SK-N-MC (cell line): ENCODE data around the gene ICAM2.

Experiments used
- EZH2 ChIP-seq: fragments of 200-600 bp; sonication (generic); IDR thresholded peaks from one replicate; pipeline ENCODE4 v1.6.1; 2017; ENCODE audit warnings: antibody characterized with exemption
- FOXP2 ChIP-seq: optimal IDR thresholded peaks from 2 replicates; pipeline ENCODE3; 2011; ENCODE audit warnings: mild to moderate bottlenecking, moderate library complexity; ENCODE audit not compliant: insufficient read depth; ENCODE audit errors: extremely low read length, control extremely low read depth
- POLR2AphosphoS5 ChIP-seq: IDR thresholded peaks from 2 replicates; pipeline ENCODE4 v1.6.1; 2012; ENCODE audit warnings: mild to moderate bottlenecking, low read depth, low read length, borderline replicate concordance

DNA sequence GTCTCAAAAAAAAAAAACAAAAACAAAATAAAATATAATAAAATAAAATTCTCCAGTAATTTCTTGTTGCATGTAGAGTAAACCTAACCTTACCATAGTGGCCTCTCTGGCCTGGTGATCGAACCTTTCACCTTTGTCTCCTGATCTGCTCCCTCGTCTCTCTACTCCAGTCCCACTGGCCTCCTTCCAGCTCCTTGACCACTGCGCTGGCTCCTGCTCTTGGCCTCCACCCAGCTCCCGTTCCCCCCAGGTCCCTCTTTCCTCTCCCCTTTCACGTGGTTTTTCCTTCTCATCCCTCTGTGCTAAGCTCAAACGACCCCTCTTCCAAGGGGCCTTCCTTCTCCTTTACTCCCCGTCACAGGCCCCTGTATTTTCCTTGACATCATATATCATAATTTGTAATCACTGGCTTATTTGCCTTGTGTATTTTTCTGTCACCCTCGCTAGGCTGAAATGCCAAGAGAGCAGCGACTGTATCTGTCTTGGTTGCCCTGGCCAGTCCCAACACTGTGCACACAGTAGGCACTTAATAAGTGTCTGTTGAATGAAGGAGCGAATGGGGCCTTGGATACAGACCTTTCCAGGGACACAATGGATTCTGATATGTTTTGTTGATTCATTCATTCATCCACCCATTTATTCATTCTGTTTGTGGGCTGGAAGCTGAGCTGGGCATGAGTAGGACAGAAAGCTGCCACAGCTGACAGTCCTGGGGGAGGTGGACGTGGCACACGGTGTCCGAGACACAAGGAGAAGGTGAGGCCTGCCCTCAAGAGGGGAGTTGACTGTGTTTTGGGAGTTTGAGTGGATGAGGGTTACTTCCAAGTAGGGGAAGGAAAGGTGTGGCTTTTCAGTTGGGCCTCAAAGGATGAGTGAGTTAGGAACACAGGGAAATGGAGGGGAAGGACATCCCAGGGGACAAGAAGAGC, 41.9 kb downstream of the ICAM2 start:
- TF ChIP-seq EZH2 = no peak
- no peak for TF ChIP-seq POLR2AphosphoS5
- TF ChIP-seq FOXP2 = no peak
